ENCODE measurements around the gene DPP9.

Gene DPP9

DNA sequence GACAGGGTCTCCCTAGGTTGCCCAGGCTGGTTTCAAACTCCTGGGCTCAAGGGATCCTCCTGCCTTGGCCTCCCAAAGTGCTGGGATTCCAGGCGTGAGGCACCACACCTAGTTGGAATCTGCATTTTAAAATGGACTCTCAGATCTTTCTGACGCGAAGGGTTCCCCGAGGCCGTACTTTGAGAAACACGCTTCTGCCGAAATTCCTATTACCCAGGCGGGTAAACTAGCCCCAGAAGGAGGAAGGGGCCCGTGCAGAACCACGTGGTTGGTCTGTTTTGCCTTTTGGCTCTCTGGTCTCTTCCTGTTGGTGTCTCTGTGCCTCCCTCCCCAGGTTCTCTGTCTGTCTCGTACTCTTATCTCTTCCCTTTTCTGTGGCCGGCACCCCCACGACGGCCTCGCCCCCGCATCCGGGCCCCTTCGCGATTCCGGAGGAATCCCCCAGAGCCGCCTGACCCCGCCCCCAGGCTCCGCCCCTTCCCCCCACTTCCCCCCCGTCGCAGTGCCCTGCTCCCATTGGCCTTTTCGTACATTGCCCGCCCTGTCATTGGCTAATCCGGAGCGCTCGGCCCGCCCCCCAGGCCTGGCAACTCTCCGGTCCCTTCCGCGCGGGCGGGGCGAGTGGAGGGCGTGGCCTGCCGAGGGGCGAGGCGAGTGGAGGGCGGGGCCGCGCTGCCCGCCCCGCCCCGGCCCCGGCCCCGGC is 84.7 kb downstream of the DPP9 start, which contains the start of gene TNFAIP8L1:
Gene TNFAIP8L1 (plus strand): TSS at position 689 of the 703 bp plus-strand sequence. CDS start 12,354 bp downstream, outside the sequence.
- TF ChIP-seq CREB1 (IDR thresholded peaks at IDR 0.05; ENCODE audit: low read depth) = no peak
- TF ChIP-seq, protein P1, sequence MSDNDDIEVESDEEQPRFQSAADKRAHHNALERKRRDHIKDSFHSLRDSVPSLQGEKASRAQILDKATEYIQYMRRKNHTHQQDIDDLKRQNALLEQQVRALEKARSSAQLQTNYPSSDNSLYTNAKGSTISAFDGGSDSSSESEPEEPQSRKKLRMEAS (IDR thresholded peaks at IDR 0.05) = peak; percentile 88
- TF ChIP-seq RAD21 (IDR thresholded peaks at IDR 0.05; ENCODE audit: low read depth) = no peak
- TF ChIP-seq YY1 (IDR thresholded peaks at IDR 0.05; ENCODE audit: low read depth) = no peak
- TF ChIP-seq CEBPB (IDR thresholded peaks at IDR 0.05) = no peak
- peak; percentile 89 for TF ChIP-seq EGR1 (IDR thresholded peaks at IDR 0.05)
- no peak for TF ChIP-seq EP300 (IDR thresholded peaks at IDR 0.05; ENCODE audit: borderline replicate concordance)
- TF ChIP-seq TEAD4 (IDR thresholded peaks at IDR 0.05) = no peak
- TF ChIP-seq, protein P2, sequence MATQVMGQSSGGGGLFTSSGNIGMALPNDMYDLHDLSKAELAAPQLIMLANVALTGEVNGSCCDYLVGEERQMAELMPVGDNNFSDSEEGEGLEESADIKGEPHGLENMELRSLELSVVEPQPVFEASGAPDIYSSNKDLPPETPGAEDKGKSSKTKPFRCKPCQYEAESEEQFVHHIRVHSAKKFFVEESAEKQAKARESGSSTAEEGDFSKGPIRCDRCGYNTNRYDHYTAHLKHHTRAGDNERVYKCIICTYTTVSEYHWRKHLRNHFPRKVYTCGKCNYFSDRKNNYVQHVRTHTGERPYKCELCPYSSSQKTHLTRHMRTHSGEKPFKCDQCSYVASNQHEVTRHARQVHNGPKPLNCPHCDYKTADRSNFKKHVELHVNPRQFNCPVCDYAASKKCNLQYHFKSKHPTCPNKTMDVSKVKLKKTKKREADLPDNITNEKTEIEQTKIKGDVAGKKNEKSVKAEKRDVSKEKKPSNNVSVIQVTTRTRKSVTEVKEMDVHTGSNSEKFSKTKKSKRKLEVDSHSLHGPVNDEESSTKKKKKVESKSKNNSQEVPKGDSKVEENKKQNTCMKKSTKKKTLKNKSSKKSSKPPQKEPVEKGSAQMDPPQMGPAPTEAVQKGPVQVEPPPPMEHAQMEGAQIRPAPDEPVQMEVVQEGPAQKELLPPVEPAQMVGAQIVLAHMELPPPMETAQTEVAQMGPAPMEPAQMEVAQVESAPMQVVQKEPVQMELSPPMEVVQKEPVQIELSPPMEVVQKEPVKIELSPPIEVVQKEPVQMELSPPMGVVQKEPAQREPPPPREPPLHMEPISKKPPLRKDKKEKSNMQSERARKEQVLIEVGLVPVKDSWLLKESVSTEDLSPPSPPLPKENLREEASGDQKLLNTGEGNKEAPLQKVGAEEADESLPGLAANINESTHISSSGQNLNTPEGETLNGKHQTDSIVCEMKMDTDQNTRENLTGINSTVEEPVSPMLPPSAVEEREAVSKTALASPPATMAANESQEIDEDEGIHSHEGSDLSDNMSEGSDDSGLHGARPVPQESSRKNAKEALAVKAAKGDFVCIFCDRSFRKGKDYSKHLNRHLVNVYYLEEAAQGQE (IDR thresholded peaks at IDR 0.05; ENCODE audit: low read depth) = no peak
- peak; percentile 94 for TF ChIP-seq FOXM1 (IDR thresholded peaks at IDR 0.05; ENCODE audit: borderline replicate concordance, low read depth)
- TF ChIP-seq, protein P3, sequence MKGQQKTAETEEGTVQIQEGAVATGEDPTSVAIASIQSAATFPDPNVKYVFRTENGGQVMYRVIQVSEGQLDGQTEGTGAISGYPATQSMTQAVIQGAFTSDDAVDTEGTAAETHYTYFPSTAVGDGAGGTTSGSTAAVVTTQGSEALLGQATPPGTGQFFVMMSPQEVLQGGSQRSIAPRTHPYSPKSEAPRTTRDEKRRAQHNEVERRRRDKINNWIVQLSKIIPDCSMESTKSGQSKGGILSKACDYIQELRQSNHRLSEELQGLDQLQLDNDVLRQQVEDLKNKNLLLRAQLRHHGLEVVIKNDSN (IDR thresholded peaks at IDR 0.05) = peak; percentile 68
- TF ChIP-seq NFIC (IDR thresholded peaks at IDR 0.05) = 0 out of 2 replicates have a peak, but pooled peaks have one; percentile 10
- TF ChIP-seq ZBTB7A (IDR thresholded peaks at IDR 0.05; ENCODE audit: low read depth) = peak; percentile 64
- TF ChIP-seq TAF1 (IDR thresholded peaks at IDR 0.05; ENCODE audit: low read depth) = no peak
- TF ChIP-seq TCF12 (IDR thresholded peaks at IDR 0.05; ENCODE audit: low read depth) = no peak; the same call in 1 of the 2 replicates

DNA sequence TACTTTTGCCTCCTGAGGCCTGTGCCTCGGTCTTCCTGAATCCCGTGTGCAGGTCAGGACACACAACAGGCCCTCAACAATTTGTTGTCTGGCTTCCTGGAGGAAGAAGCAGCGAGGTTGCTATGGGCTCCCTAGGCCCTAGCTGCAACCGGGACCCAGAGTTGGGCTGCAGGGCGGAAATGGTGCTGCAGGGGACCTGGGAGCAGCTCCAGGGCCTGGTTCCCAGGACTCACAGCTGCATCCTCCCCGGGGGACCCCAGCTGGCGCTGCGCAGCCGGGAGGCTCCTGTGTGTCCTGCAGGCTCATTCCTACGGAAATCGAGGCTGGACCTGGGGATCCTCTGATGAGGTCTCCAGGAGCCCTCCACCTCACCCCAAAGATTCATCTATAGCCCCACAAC is 85.3 kb downstream of the DPP9 start:
- TF ChIP-seq NFIC (IDR thresholded peaks at IDR 0.05) (no peak), CEBPB (IDR thresholded peaks at IDR 0.05) (no peak), TCF12 (IDR thresholded peaks at IDR 0.05; ENCODE audit: low read depth) (no peak), TAF1 (IDR thresholded peaks at IDR 0.05; ENCODE audit: low read depth) (no peak), YY1 (IDR thresholded peaks at IDR 0.05; ENCODE audit: low read depth) (no peak), CREB1 (IDR thresholded peaks at IDR 0.05; ENCODE audit: low read depth) (no peak), ZBTB7A (IDR thresholded peaks at IDR 0.05; ENCODE audit: low read depth) (no peak), RAD21 (IDR thresholded peaks at IDR 0.05; ENCODE audit: low read depth) (no peak), FOXM1 (IDR thresholded peaks at IDR 0.05; ENCODE audit: borderline replicate concordance, low read depth) (no peak), EGR1 (IDR thresholded peaks at IDR 0.05) (no peak), EP300 (IDR thresholded peaks at IDR 0.05; ENCODE audit: borderline replicate concordance) (no peak), TEAD4 (IDR thresholded peaks at IDR 0.05) (no peak)
- TF ChIP-seq, protein P3 (IDR thresholded peaks at IDR 0.05) = no peak
- TF ChIP-seq, protein P2 (IDR thresholded peaks at IDR 0.05; ENCODE audit: low read depth) = no peak
- TF ChIP-seq, protein P1 (IDR thresholded peaks at IDR 0.05) = no peak

DNA sequence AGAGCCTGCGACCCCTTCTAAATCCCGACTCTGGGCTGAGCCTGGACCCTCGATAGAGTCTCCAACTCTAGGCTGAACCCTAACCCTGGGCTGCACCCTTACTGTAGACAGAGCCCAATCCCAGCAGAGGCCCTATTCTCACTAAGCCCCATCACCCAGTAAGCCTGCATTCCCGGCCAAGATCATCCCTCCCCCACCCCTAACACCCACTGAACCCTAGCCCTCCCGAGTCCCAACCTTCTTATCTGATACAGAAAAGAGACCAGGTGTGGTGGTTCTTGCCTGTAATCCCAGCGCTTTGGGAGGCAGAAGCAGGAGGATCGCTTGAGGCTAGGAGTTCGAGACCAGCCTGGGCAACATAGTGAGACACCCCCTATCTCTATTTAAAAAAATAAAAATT is 86.9 kb downstream of the DPP9 start:
- no peak for TF ChIP-seq EP300 (IDR thresholded peaks at IDR 0.05; ENCODE audit: borderline replicate concordance)
- TF ChIP-seq RAD21 (IDR thresholded peaks at IDR 0.05; ENCODE audit: low read depth) = no peak
- TF ChIP-seq TAF1 (IDR thresholded peaks at IDR 0.05; ENCODE audit: low read depth) = no peak
- TF ChIP-seq CREB1 (IDR thresholded peaks at IDR 0.05; ENCODE audit: low read depth) = no peak
- TF ChIP-seq TEAD4 (IDR thresholded peaks at IDR 0.05) = no peak
- no peak for TF ChIP-seq FOXM1 (IDR thresholded peaks at IDR 0.05; ENCODE audit: borderline replicate concordance, low read depth)
- TF ChIP-seq CEBPB (IDR thresholded peaks at IDR 0.05) = no peak
- TF ChIP-seq, protein P2 (IDR thresholded peaks at IDR 0.05; ENCODE audit: low read depth) = no peak
- TF ChIP-seq, protein P3 (IDR thresholded peaks at IDR 0.05) = no peak
- TF ChIP-seq EGR1 (IDR thresholded peaks at IDR 0.05) = no peak
- no peak for TF ChIP-seq ZBTB7A (IDR thresholded peaks at IDR 0.05; ENCODE audit: low read depth)
- no peak for TF ChIP-seq YY1 (IDR thresholded peaks at IDR 0.05; ENCODE audit: low read depth)
